HEK293 (cell line): Measurements from ENCODE around the gene UBA1.

Experiments used
- CTCF ChIP-seq: fragments of 450-650 bp; formaldehyde crosslinking; IDR thresholded peaks from 2 replicates; pipeline ENCODE4 v1.5.1; 2016; ENCODE audit warnings: missing biosample characterization, missing genetic modification characterization
- HOXD13 ChIP-seq: sonication (generic); formaldehyde crosslinking; IDR thresholded peaks from 2 replicates; pipeline ENCODE4 v1.8.0; 2022; ENCODE audit warnings: missing genetic modification reagents, borderline replicate concordance
- REST ChIP-seq: fragments of 450-650 bp; formaldehyde crosslinking; IDR thresholded peaks from 2 replicates; pipeline ENCODE4 v1.5.1; 2016; ENCODE audit warnings: missing biosample characterization, missing genetic modification characterization
- ZBTB17 ChIP-seq: fragments of 450-650 bp; formaldehyde crosslinking; IDR thresholded peaks from 2 replicates; pipeline ENCODE4 v1.5.1; 2016; ENCODE audit warnings: missing biosample characterization, missing genetic modification characterization
- ZBTB7A ChIP-seq: fragments of 450-650 bp; formaldehyde crosslinking; IDR thresholded peaks from 2 replicates; pipeline ENCODE4 v1.5.1; 2016; ENCODE audit warnings: low read depth, missing biosample characterization, missing genetic modification characterization
- ZEB2 ChIP-seq: fragments of 450-650 bp; formaldehyde crosslinking; IDR thresholded peaks from 2 replicates; pipeline ENCODE4 v1.5.1; 2016; ENCODE audit warnings: missing biosample characterization, missing genetic modification characterization
- ZNF239 ChIP-seq: fragments of 450-650 bp; formaldehyde crosslinking; IDR thresholded peaks from 2 replicates; pipeline ENCODE4 v1.5.1; 2016; ENCODE audit warnings: missing biosample characterization, missing genetic modification characterization
- ZNF266 ChIP-seq: fragments of 450-650 bp; formaldehyde crosslinking; IDR thresholded peaks from 2 replicates; pipeline ENCODE4 v1.5.1; 2016; ENCODE audit warnings: missing biosample characterization, missing genetic modification characterization, low read depth
- ZNF274 ChIP-seq, 2 experiments: fragments of 200-500 bp in 1 of 2; fragments of 450-650 bp in 1 of 2; sonication (Bioruptor generic) in 1 of 2; formaldehyde crosslinking in 1 of 2; IDR thresholded peaks; 2 replicates each; pipeline versions ENCODE4 v1.5.1 to v1.6.1; 2014 to 2016; ENCODE audit warnings: borderline replicate concordance in 1 of 2, inconsistent platforms in 1 of 2, low read length in 1 of 2, missing biosample characterization in 1 of 2, missing genetic modification characterization in 1 of 2
- ZNF416 ChIP-seq: fragments of 450-650 bp; formaldehyde crosslinking; IDR thresholded peaks from 2 replicates; pipeline ENCODE4 v1.5.1; 2016; ENCODE audit warnings: missing biosample characterization, missing genetic modification characterization
- ZNF423 ChIP-seq: fragments of 450-650 bp; formaldehyde crosslinking; IDR thresholded peaks from 2 replicates; pipeline ENCODE4 v1.5.1; 2016; ENCODE audit warnings: missing biosample characterization, missing genetic modification characterization
- ZNF580 ChIP-seq: fragments of 450-650 bp; formaldehyde crosslinking; IDR thresholded peaks from 2 replicates; pipeline ENCODE4 v1.5.1; 2016; ENCODE audit warnings: missing biosample characterization, missing genetic modification characterization

- TF ChIP-seq CTCF (no peak), ZNF274 (IDR thresholded peaks at IDR 0.05; ENCODE audit: low read length) (no peak), ZNF274 (tag by site-specific recombination; IDR thresholded peaks at IDR 0.05; ENCODE audit: borderline replicate concordance) (no peak), ZNF239 (tag by site-specific recombination) (no peak), ZBTB17 (tag by site-specific recombination) (no peak), ZNF266 (no peak), ZNF580 (tag by site-specific recombination) (no peak), ZBTB7A (tag by site-specific recombination) (no peak), ZNF423 (tag by site-specific recombination) (no peak), REST (tag by site-specific recombination) (no peak), HOXD13 (no peak), ZEB2 (tag by site-specific recombination) (no peak), ZNF416 (tag by site-specific recombination) (no peak)
Measured at GRCh38 chrX:47146936-47147859, 46.4 kb upstream of the UBA1 start.
